ENCODE results near the gene XAB2. TPM values are rescaled to one million over a fixed set of nuclear protein-coding genes. Genes with fewer than 3 reads are reported as not detected.

XAB2 gene
- total RNA-seq, 4 donors from 2014 or later = 20.3 to 34.1 (median 27.8) TPM

GRCh38 chr19:7633698-7634097 lies 4.4 kb upstream of the XAB2 start, which contains the start of gene PCP2:
Gene PCP2, minus strand, starts transcription at chr19:7633719. Its CDS starts 262 bp downstream, at chr19:7633457.
- H3K4me1 ChIP-seq = peaks cover 14 to 58% (median 20%) of the 10 kb centered on the region in 3 donors
- DNase-seq = no peak
- 14% methylated on average over 1 of the region's 2 CpGs; no CpG with 5 or more reads in 1 of the 2 donors for WGBS, 2 donors
- intact Hi-C loops (cut with DNase I) = no loop called here
- no peaks in the 10 kb centered on the region for H3K9me3 ChIP-seq
- H3K36me3 ChIP-seq = peaks cover 0 to 16% (median 8%) of the 10 kb centered on the region in 3 donors
- no peak within 1 kb of the TSS for H3K4me3 ChIP-seq
- TF ChIP-seq CTCF (IDR thresholded peaks at IDR 0.05) (no peak), POLR2A (IDR thresholded peaks at IDR 0.05) (no peak)
- H3K27ac ChIP-seq = no peak within 1 kb of the TSS
- H3K27me3 ChIP-seq = peaks cover 0 to 33% (median 0%) of the 10 kb centered on the region in 4 donors

GRCh38 chr19:7632340-7633203 lies 3.2 kb upstream of the XAB2 start:
- no peak for DNase-seq
- intact Hi-C loops (cut with DNase I) = no loop called here
- Histone ChIP-seq H3K9me3 (no peaks in the 10 kb centered on the region), H3K27ac (no peak overlapping the region), H3K4me1 (peaks cover 25 to 58% (median 31%) of the 10 kb centered on the region in 3 donors), H3K4me3 (no peak overlapping the region), H3K27me3 (peaks cover 0 to 23% (median 0%) of the 10 kb centered on the region in 4 donors), H3K36me3 (peaks cover 0 to 16% (median 8%) of the 10 kb centered on the region in 3 donors)
- WGBS, 2 donors = 90 to 91% methylated on average over 5 to 21 of the region's 40 CpGs
- no peak for TF ChIP-seq POLR2A (IDR thresholded peaks at IDR 0.05)
- no peak for TF ChIP-seq CTCF (IDR thresholded peaks at IDR 0.05)

- Histone ChIP-seq H3K27ac (no peak overlapping the region), H3K27me3 (peaks cover 0 to 13% (median 0%) of the 10 kb centered on the region in 4 donors), H3K4me1 (peaks cover 25 to 55% (median 32%) of the 10 kb centered on the region in 3 donors), H3K9me3 (no peaks in the 10 kb centered on the region), H3K4me3 (no peak overlapping the region), H3K36me3 (peaks cover 0 to 26% (median 8%) of the 10 kb centered on the region in 3 donors)
- 75% methylated on average over 4 of the region's 12 CpGs; no CpG with 5 or more reads in 1 of the 2 donors for WGBS, 2 donors
- no peak for TF ChIP-seq CTCF (IDR thresholded peaks at IDR 0.05)
- no peak for TF ChIP-seq POLR2A (IDR thresholded peaks at IDR 0.05)
- intact Hi-C loops (cut with DNase I) = no loop called here
- no peak for DNase-seq
Observed at GRCh38 chr19:7631577-7631976, 2.2 kb upstream of the XAB2 start.

- H3K36me3 ChIP-seq = peaks cover 14 to 54% (median 15%) of the 10 kb centered on the region in 3 donors
- no peaks in the 10 kb centered on the region for H3K27me3 ChIP-seq
- no peak for DNase-seq
- no peaks in the 10 kb centered on the region for H3K9me3 ChIP-seq
- intact Hi-C loops (cut with DNase I) = no loop called here
- TF ChIP-seq CTCF (IDR thresholded peaks at IDR 0.05) = no peak
- TF ChIP-seq POLR2A (IDR thresholded peaks at IDR 0.05) = no peak
- H3K27ac ChIP-seq = peak overlapping the region; percentile 60 to 94 (median 88)
- 4 to 7% methylated on average over 13 to 14 of the region's 15 CpGs for WGBS, 2 donors
- H3K4me3 ChIP-seq = peak overlapping the region; percentile 68 to 98 (median 78)
- H3K4me1 ChIP-seq = peaks cover 25 to 41% (median 32%) of the 10 kb centered on the region in 3 donors
Observed at GRCh38 chr19:7628589-7629311, 595 bp downstream of the XAB2 start.
